ENCODE results near the gene AGAP2.

Gene AGAP2

DNA sequence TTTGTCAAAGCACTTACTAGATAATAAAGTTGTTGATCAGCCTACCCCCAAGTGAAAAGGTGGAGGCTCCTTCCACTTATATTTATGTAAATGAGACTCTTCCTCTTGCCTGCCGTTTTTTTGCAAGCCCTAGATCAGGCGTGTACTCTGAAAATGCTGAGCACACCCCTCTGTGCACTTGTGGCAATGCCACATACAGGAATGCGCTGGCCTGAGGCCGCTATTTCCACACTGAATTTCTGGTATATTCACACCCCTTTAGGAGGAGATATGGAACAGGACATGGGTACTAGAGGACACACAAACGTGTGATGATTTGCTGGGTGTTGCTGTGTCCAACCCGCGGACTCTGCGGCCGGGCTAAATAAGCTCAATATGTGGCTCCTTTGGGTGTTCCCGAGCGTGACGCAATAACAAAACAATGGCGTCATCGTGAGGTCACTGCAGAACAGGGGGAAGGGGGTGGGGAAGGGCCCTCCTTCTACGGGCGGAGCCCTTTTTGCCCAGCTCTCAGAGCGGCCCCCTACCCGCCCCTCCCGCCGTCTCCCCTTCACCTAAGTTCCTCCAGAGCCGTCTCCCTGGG, 5.7 kb upstream of the AGAP2 start (continued):
- TF ChIP-seq, protein P1, sequence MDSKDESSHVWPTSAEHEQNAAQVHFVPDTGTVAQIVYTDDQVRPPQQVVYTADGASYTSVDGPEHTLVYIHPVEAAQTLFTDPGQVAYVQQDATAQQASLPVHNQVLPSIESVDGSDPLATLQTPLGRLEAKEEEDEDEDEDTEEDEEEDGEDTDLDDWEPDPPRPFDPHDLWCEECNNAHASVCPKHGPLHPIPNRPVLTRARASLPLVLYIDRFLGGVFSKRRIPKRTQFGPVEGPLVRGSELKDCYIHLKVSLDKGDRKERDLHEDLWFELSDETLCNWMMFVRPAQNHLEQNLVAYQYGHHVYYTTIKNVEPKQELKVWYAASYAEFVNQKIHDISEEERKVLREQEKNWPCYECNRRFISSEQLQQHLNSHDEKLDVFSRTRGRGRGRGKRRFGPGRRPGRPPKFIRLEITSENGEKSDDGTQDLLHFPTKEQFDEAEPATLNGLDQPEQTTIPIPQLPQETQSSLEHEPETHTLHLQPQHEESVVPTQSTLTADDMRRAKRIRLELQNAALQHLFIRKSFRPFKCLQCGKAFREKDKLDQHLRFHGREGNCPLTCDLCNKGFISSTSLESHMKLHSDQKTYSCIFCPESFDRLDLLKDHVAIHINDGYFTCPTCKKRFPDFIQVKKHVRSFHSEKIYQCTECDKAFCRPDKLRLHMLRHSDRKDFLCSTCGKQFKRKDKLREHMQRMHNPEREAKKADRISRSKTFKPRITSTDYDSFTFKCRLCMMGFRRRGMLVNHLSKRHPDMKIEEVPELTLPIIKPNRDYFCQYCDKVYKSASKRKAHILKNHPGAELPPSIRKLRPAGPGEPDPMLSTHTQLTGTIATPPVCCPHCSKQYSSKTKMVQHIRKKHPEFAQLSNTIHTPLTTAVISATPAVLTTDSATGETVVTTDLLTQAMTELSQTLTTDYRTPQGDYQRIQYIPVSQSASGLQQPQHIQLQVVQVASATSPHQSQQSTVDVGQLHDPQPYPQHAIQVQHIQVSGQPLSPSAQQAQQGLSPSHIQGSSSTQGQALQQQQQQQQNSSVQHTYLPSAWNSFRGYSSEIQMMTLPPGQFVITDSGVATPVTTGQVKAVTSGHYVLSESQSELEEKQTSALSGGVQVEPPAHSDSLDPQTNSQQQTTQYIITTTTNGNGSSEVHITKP (tag by site-specific recombination; IDR thresholded peaks at IDR 0.05), result peak; percentile 79
- no peak for TF ChIP-seq ZNF302 (tag by site-specific recombination; IDR thresholded peaks at IDR 0.05; ENCODE audit: low read depth)
- no peak for TF ChIP-seq ZNF529 (tag by site-specific recombination; IDR thresholded peaks at IDR 0.05; ENCODE audit: insufficient replicate concordance)
- no peak for TF ChIP-seq ZNF133 (tag by site-specific recombination; IDR thresholded peaks at IDR 0.05)
- no peak for TF ChIP-seq MZF1 (tag by site-specific recombination; IDR thresholded peaks at IDR 0.05; ENCODE audit: borderline replicate concordance)
- TF ChIP-seq ZEB2 (tag by site-specific recombination; IDR thresholded peaks at IDR 0.05), result no peak
- TF ChIP-seq, protein P2, sequence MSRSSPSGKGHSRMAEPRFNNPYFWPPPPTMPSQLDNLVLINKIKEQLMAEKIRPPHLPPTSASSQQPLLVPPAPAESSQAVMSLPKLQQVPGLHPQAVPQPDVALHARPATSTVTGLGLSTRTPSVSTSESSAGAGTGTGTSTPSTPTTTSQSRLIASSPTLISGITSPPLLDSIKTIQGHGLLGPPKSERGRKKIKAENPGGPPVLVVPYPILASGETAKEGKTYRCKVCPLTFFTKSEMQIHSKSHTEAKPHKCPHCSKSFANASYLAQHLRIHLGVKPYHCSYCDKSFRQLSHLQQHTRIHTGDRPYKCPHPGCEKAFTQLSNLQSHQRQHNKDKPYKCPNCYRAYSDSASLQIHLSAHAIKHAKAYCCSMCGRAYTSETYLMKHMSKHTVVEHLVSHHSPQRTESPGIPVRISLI (tag by site-specific recombination; IDR thresholded peaks at IDR 0.05), result no peak
- no peak for TF ChIP-seq ZNF549 (tag by site-specific recombination; IDR thresholded peaks at IDR 0.05)
- no peak for TF ChIP-seq GLIS2 (tag by site-specific recombination; IDR thresholded peaks at IDR 0.05)
- no peak for TF ChIP-seq ZNF169 (tag by site-specific recombination; IDR thresholded peaks at IDR 0.05)
- TF ChIP-seq ZNF600 (tag by site-specific recombination; IDR thresholded peaks at IDR 0.05), result peak; percentile 22; the same call in 1 of the 2 replicates
- TF ChIP-seq ZNF596 (tag by site-specific recombination; IDR thresholded peaks at IDR 0.05), result no peak
- TF ChIP-seq ZNF610 (tag by site-specific recombination; IDR thresholded peaks at IDR 0.05; ENCODE audit: borderline replicate concordance), result peak; percentile 63; the same call in 1 of the 2 replicates
- TF ChIP-seq ZBTB21 (tag by site-specific recombination; IDR thresholded peaks at IDR 0.05), result peak; percentile 100
- no peak for TF ChIP-seq ZNF140 (tag by site-specific recombination; IDR thresholded peaks at IDR 0.05)
- TF ChIP-seq ZNF184 (tag by site-specific recombination; IDR thresholded peaks at IDR 0.05), result 0 out of 2 replicates have a peak, but pooled peaks have one; percentile 71
- TF ChIP-seq MYNN (tag by site-specific recombination; IDR thresholded peaks at IDR 0.05; ENCODE audit: borderline replicate concordance), result no peak
- TF ChIP-seq SCRT2 (tag by site-specific recombination; IDR thresholded peaks at IDR 0.05), result peak; percentile 82
- TF ChIP-seq ZNF621 (tag by site-specific recombination; IDR thresholded peaks at IDR 0.05), result no peak
- TF ChIP-seq ZNF843 (tag by site-specific recombination; IDR thresholded peaks at IDR 0.05), result peak; percentile 23; the same call in 1 of the 2 replicates
- no peak; the same call in 1 of the 2 replicates for TF ChIP-seq ZXDB (tag by site-specific recombination; IDR thresholded peaks at IDR 0.05)
- TF ChIP-seq, protein P3, sequence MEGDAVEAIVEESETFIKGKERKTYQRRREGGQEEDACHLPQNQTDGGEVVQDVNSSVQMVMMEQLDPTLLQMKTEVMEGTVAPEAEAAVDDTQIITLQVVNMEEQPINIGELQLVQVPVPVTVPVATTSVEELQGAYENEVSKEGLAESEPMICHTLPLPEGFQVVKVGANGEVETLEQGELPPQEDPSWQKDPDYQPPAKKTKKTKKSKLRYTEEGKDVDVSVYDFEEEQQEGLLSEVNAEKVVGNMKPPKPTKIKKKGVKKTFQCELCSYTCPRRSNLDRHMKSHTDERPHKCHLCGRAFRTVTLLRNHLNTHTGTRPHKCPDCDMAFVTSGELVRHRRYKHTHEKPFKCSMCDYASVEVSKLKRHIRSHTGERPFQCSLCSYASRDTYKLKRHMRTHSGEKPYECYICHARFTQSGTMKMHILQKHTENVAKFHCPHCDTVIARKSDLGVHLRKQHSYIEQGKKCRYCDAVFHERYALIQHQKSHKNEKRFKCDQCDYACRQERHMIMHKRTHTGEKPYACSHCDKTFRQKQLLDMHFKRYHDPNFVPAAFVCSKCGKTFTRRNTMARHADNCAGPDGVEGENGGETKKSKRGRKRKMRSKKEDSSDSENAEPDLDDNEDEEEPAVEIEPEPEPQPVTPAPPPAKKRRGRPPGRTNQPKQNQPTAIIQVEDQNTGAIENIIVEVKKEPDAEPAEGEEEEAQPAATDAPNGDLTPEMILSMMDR (tag by site-specific recombination; IDR thresholded peaks at IDR 0.05), result no peak
- no peak for TF ChIP-seq ZNF138 (tag by site-specific recombination; IDR thresholded peaks at IDR 0.05; ENCODE audit: borderline replicate concordance)
- TF ChIP-seq ZNF292 (tag by site-specific recombination; IDR thresholded peaks at IDR 0.05; ENCODE audit: borderline replicate concordance, low read depth), result peak; percentile 27; the same call in 1 of the 2 replicates
- TF ChIP-seq, protein P4, sequence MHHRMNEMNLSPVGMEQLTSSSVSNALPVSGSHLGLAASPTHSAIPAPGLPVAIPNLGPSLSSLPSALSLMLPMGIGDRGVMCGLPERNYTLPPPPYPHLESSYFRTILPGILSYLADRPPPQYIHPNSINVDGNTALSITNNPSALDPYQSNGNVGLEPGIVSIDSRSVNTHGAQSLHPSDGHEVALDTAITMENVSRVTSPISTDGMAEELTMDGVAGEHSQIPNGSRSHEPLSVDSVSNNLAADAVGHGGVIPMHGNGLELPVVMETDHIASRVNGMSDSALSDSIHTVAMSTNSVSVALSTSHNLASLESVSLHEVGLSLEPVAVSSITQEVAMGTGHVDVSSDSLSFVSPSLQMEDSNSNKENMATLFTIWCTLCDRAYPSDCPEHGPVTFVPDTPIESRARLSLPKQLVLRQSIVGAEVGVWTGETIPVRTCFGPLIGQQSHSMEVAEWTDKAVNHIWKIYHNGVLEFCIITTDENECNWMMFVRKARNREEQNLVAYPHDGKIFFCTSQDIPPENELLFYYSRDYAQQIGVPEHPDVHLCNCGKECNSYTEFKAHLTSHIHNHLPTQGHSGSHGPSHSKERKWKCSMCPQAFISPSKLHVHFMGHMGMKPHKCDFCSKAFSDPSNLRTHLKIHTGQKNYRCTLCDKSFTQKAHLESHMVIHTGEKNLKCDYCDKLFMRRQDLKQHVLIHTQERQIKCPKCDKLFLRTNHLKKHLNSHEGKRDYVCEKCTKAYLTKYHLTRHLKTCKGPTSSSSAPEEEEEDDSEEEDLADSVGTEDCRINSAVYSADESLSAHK (tag by site-specific recombination; IDR thresholded peaks at IDR 0.05), result no peak
- TF ChIP-seq ZBTB17 (tag by site-specific recombination; IDR thresholded peaks at IDR 0.05), result no peak; the same call in 1 of the 2 replicates
- no peak for TF ChIP-seq ZNF560 (tag by site-specific recombination; IDR thresholded peaks at IDR 0.05; ENCODE audit: borderline replicate concordance)
- TF ChIP-seq, protein P5, sequence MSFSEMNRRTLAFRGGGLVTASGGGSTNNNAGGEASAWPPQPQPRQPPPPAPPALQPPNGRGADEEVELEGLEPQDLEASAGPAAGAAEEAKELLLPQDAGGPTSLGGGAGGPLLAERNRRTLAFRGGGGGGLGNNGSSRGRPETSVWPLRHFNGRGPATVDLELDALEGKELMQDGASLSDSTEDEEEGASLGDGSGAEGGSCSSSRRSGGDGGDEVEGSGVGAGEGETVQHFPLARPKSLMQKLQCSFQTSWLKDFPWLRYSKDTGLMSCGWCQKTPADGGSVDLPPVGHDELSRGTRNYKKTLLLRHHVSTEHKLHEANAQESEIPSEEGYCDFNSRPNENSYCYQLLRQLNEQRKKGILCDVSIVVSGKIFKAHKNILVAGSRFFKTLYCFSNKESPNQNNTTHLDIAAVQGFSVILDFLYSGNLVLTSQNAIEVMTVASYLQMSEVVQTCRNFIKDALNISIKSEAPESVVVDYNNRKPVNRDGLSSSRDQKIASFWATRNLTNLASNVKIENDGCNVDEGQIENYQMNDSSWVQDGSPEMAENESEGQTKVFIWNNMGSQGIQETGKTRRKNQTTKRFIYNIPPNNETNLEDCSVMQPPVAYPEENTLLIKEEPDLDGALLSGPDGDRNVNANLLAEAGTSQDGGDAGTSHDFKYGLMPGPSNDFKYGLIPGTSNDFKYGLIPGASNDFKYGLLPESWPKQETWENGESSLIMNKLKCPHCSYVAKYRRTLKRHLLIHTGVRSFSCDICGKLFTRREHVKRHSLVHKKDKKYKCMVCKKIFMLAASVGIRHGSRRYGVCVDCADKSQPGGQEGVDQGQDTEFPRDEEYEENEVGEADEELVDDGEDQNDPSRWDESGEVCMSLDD (tag by site-specific recombination; IDR thresholded peaks at IDR 0.05), result peak; percentile 53; the same call in 1 of the 2 replicates
- no peak for TF ChIP-seq ZNF248 (tag by site-specific recombination; IDR thresholded peaks at IDR 0.05)
